ENCODE measurements around the gene SH2D5.

DNA sequence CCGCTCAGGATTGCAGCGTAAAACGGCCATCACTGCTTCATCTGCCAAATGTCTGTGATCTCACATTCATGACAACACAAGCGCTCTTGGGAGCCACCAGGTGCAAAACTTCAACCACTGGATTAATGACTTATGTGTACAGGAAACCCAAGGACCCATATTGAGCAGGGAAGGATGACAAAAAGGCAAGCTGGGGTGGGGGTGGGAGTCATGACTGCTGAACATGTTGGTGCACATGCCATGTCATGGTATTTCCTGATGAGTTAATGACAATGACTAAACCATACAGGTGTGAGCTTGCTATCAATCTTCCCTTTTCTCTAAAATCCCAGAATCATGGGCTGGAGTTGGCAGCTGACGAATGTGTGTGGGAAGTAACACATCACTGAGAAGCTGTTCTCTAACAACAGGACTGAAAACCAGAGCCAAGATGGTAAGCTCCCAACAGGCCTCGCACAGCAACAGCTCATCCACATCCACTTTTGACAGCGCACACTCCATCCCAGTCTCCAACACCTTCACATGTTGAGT, 3.1 kb upstream of the SH2D5 start:
- TF ChIP-seq EP300 (IDR thresholded peaks at IDR 0.05) (no peak), POLR2AphosphoS5 (IDR thresholded peaks at IDR 0.05) (no peak), POLR2A (IDR thresholded peaks at IDR 0.05) (no peak)
